Activated CD4-positive, alpha-beta T cell treated with anti-CD3 and anti-CD28 coated beads, Interleukin-2, amount 10 ng/mL, durations not matched to agents 7 days and 5 days (primary cell): Measurements from ENCODE around the gene ZBTB43. TPM values are rescaled to one million over a fixed set of nuclear protein-coding genes. Genes with fewer than 3 reads are reported as not detected.
"Not testable (repeated sequence)": the region's sequence is repeated elsewhere in the genome, so short reads cannot be mapped to it uniquely, and the experiment has no call there.

ENCODE experiments used
- CTCF ChIA-PET: fragments of 350-600 bp; sonication (Branson Sonifier 250); formaldehyde crosslinking; loops from one replicate; lab custom pipeline; 2021; ENCODE audit warnings: antibody characterized with exemption; lab: Charles Lee
- POLR2A ChIA-PET: fragments of 350-600 bp; sonication (Branson Sonifier 250); formaldehyde crosslinking; loops from one replicate; lab custom pipeline; 2021; ENCODE audit warnings: antibody characterized with exemption; lab: Charles Lee
- DNase-seq: peaks from one replicate; pipeline ENCODE4 v3.0.0-alpha.2; 2020
- H3K27ac Mint-ChIP-seq: one replicate; pipeline ENCODE4 v1.8.0; 2021; ENCODE audit warnings: mild to moderate bottlenecking, moderate library complexity, mixed read lengths
- H3K27me3 Mint-ChIP-seq: one replicate; pipeline ENCODE4 v1.8.0; 2021; ENCODE audit warnings: mixed read lengths
- H3K36me3 Mint-ChIP-seq: one replicate; pipeline ENCODE4 v1.8.0; 2021; ENCODE audit warnings: low read depth, mixed read lengths
- H3K4me1 Mint-ChIP-seq: one replicate; pipeline ENCODE4 v1.8.0; 2021; ENCODE audit warnings: mixed read lengths
- H3K4me3 Mint-ChIP-seq: one replicate; pipeline ENCODE4 v1.8.0; 2021; ENCODE audit warnings: mild to moderate bottlenecking, moderate library complexity, mixed read lengths
- H3K9me3 Mint-ChIP-seq: one replicate; pipeline ENCODE4 v1.8.0; 2021; ENCODE audit warnings: mixed read lengths
- total RNA-seq, 2 experiments: library from RNA; stranded (reverse); gene quantifications; one replicate each; pipeline ENCODE4 v1.2.3, GENCODE V29; 2021

ZBTB43 gene
- total RNA-seq, 2 experiments from 2014 or later = 17.0 to 21.0 TPM

DNA sequence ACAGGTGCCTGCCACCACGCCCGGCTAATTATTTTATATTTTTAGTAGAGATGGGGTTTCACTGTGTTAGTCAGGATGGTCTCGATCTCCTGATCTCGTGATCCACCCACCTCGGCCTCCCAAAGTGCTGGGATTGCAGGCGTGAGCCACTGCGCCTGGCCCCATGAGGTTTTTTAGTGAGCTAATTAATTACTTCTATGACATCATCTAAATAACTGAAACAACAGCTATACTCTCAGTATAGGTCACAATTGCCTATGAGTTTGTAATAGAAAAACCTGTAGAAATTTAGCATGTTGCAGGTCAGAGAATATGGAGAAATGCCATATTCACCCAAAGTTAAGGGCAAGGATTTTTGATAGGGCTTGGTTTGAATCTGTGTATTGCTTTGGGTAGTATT lies 12.8 kb downstream of the ZBTB43 start:
- not testable (repeated sequence) for H3K27me3 Mint-ChIP-seq
- CTCF ChIA-PET = interaction anchor here (1.9 kb wide), 1 partner anchor 13 kb away, joined by 4 read pairs; no protein-coding TSS in a partner anchor

DNA sequence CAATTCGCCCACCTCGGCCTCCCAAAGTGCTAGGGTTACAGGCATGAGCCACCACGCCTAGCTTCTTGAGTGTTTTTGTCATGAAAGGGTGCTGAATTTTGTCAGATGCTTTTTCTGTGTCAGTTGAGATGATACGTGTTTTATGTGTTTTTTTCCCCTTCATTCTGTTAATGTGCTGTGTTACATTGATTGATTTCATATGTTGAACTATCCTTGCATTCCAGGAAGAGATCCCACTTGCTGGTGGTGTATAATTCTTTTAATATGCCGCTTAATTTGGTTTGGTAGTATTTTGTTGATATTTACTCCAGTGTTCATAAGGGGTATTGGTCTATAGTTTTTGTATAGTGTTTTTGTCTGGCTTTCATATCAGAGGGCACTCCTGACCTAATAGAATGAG lies 13.6 kb downstream of the ZBTB43 start:
- ChIA-PET CTCF (no interaction called here), POLR2A (no interaction called here)
- Mint-ChIP-seq H3K27me3 (no peaks in the 10 kb centered on the region), H3K4me3 (no peak overlapping the region), H3K9me3 (peaks cover 36% of the 10 kb centered on the region), H3K36me3 (peaks cover 86% of the 10 kb centered on the region), H3K4me1 (peaks cover 23% of the 10 kb centered on the region), H3K27ac (no peak overlapping the region)
- no peak for DNase-seq

More for the DNA sequence above, 12.8 kb downstream of the ZBTB43 start:
- POLR2A ChIA-PET, DNase-seq, H3K27ac Mint-ChIP-seq, H3K4me3 Mint-ChIP-seq: not testable (repeated sequence)
- Mint-ChIP-seq H3K4me1 (peaks cover 26% of the 10 kb centered on the region), H3K36me3 (peaks cover 89% of the 10 kb centered on the region), H3K9me3 (peaks cover 38% of the 10 kb centered on the region)

DNA sequence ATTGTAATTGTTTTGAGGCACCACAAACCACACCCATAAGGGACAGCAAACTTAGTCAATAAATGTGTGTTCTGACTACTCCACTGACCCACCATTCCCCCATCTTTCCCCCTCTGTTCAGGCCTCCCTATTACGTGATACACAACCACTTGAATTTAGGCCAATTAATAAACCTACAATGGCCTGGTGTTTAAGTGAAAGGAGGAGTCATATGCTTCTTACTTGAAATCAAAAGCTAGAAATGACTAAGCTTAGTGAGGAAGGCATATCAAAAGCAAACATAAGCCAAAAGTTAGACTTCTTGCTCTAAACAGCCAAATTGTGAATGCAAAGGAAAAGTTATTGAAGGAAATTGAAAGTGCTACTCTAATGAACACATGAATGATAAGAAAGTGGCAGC lies 14.6 kb downstream of the ZBTB43 start:
- Mint-ChIP-seq H3K4me1 (peaks cover 26% of the 10 kb centered on the region), H3K36me3 (peaks cover 78% of the 10 kb centered on the region), H3K27me3 (no peaks in the 10 kb centered on the region), H3K27ac (peak overlapping the region; percentile 54), H3K9me3 (peaks cover 32% of the 10 kb centered on the region), H3K4me3 (no peak overlapping the region)
- POLR2A ChIA-PET = interaction anchor here (0.6 to 0.7 kb wide), 2 partner anchors 16 to 677 kb away, joined by 3 read pairs; no protein-coding TSS in a partner anchor
- CTCF ChIA-PET = interaction anchor here (0.5 to 1.8 kb wide), 3 partner anchors 12 to 59 kb away, joined by 6 to 7 read pairs (median 7); no protein-coding TSS in a partner anchor
- no peak for DNase-seq

DNA sequence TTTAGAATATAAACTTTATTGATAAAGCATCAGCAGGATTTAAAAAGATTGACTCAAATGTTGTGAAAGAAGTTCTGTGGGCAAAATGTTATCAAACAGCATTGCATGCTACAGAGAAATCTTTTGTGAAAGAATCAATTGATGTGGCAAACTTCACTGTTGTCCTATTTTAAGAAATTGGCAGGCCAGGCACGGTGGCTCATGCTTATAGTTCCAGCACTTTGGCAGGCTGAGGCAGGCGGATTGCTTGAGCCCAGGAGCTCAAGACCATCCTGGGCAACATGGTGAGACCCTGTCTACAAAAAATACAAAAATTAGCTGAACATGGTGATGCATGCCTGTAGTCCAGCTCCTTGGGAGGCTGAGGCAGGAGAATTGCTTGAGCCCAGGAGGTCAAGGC lies 17.4 kb downstream of the ZBTB43 start:
- CTCF ChIA-PET = interaction anchor here (0.7 kb wide), 1 partner anchor 30 kb away, joined by 3 read pairs; no protein-coding TSS in a partner anchor
- peaks cover 68% of the 10 kb centered on the region for H3K36me3 Mint-ChIP-seq
- POLR2A ChIA-PET = no interaction called here

DNA sequence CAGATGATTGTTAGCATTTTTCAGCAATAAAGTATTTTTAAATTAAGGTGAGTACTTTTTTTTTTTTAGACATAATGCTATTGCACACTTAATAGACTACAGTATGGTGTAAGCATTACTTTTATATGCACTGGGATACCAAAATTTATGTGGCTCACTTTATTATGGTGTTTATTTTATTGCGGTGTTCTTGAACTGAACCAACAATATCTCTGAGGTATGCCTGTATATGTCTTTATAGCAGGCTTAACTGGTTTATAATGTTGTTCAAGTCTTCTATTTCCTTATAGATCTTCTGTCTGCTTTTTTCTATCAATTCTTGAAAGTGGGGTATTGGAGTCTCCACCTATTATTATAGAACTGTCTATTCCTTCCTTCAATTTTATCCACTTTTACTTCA lies 18.0 kb downstream of the ZBTB43 start:
- Mint-ChIP-seq H3K4me3 (no peak overlapping the region), H3K9me3 (peaks cover 17% of the 10 kb centered on the region), H3K4me1 (peaks cover 24% of the 10 kb centered on the region), H3K36me3 (peaks cover 64% of the 10 kb centered on the region), H3K27me3 (no peaks in the 10 kb centered on the region), H3K27ac (no peak overlapping the region)
- CTCF ChIA-PET = no interaction called here
- no peak for DNase-seq
- POLR2A ChIA-PET = no interaction called here

More for the DNA sequence above, 17.4 kb downstream of the ZBTB43 start:
- DNase-seq = no peak
- no peak overlapping the region for H3K4me3 Mint-ChIP-seq
- H3K27ac Mint-ChIP-seq = no peak overlapping the region
- H3K4me1 Mint-ChIP-seq = peaks cover 24% of the 10 kb centered on the region
- no peaks in the 10 kb centered on the region for H3K27me3 Mint-ChIP-seq
- H3K9me3 Mint-ChIP-seq = peaks cover 17% of the 10 kb centered on the region

DNA sequence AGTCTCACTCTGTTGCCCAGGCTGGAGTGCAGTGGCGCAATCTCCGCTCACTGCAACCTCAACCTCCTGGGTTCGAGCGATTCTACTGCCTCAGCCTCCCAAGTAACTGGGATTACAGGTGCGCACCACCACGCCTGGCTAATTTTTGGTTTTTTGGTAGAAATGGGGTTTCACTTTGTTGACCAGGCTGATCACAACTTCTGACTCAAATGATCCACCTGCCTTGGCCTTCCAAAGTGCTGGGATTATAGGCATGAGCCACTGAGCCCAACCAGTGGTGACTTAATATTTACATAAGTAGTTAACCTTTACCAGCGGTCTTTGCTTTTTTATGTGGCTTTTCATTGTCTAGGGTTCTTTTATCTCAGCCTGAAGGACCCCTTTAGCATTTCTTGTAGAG lies 19.2 kb downstream of the ZBTB43 start:
- H3K27me3 Mint-ChIP-seq, H3K9me3 Mint-ChIP-seq, CTCF ChIA-PET, DNase-seq, H3K27ac Mint-ChIP-seq, H3K4me3 Mint-ChIP-seq, POLR2A ChIA-PET: not testable (repeated sequence)
- H3K36me3 Mint-ChIP-seq = peaks cover 52% of the 10 kb centered on the region
- peaks cover 24% of the 10 kb centered on the region for H3K4me1 Mint-ChIP-seq

DNA sequence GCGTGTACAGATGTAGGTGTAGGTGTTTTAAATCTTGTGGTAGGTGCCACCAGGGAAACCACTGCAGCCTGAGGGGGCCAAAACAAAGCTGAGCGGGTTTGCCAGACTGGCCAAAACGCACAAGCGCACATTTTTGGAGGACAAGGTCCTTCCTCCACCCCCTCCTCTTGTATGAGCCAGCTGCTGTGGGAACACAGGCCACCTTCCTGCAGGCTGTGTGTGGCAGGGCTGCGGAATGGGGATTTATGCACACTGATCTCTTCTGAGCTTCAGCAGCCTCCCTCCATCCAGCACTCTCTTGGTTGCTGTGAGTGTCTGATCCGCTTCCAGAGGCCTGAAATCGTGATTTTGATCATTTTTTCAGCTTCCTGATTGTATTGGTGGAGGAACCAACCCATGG lies 22.4 kb downstream of the ZBTB43 start:
- Mint-ChIP-seq H3K9me3 (no peaks in the 10 kb centered on the region), H3K27ac (no peak overlapping the region), H3K27me3 (no peaks in the 10 kb centered on the region), H3K4me1 (peaks cover 28% of the 10 kb centered on the region), H3K36me3 (peaks cover 34% of the 10 kb centered on the region), H3K4me3 (no peak overlapping the region)
- no peak for DNase-seq
- POLR2A ChIA-PET = no interaction called here
- CTCF ChIA-PET = no interaction called here

DNA sequence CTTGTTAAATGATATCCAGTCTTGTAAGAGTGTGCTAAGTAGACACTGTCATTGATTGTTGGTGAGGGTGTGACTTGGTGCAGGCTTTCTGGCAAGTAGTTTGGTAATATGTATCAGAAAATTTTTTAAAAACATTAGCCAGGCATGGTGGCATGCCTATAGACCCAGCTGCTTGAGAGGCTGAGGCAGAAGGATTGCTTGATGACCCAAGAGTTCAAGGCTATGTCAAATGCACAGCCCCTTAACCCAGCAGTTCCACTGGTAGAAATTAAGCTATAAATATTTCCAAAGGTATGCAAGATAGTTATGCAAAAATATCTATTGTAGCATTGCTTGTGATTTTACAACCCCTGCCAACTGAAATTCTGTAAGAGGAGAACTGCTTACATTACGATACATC lies 24.2 kb downstream of the ZBTB43 start:
- H3K4me3 Mint-ChIP-seq = no peak overlapping the region
- ChIA-PET CTCF (interaction anchor here (0.6 to 1.3 kb wide), 4 partner anchors 10 to 126 kb away, joined by 3 to 4 read pairs (median 4); no protein-coding TSS in a partner anchor), POLR2A (no interaction called here)
- H3K4me1 Mint-ChIP-seq = peaks cover 29% of the 10 kb centered on the region
- DNase-seq = no peak
- H3K36me3 Mint-ChIP-seq = peaks cover 42% of the 10 kb centered on the region
- H3K9me3 Mint-ChIP-seq = no peaks in the 10 kb centered on the region
- H3K27me3 Mint-ChIP-seq = no peaks in the 10 kb centered on the region
- H3K27ac Mint-ChIP-seq = no peak overlapping the region

DNA sequence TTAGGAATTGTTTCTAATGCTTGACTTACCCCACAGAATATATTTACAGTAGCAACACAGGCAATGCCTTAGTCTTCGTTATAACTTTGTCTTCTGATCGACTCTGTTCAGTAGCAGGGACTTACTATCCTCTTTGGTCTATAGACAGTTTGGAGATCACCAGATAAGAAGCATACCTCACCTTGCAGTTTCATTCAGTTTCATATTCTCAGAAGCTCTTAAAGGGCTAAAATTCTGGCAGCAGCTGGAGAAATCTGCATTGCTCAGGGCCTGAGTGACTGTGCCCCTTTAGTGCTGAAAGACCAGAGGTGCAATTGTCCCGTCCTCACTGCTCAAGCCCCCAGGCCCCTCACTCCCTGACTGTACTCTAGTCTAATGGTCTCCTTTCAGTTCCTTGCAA lies 26.0 kb downstream of the ZBTB43 start:
- Mint-ChIP-seq H3K36me3 (peaks cover 45% of the 10 kb centered on the region), H3K4me3 (no peak overlapping the region), H3K4me1 (peaks cover 32% of the 10 kb centered on the region), H3K27me3 (no peaks in the 10 kb centered on the region), H3K27ac (peak overlapping the region; percentile 84), H3K9me3 (no peaks in the 10 kb centered on the region)
- CTCF ChIA-PET = interaction anchor here (1.0 to 2.4 kb wide), 5 partner anchors 9 to 56 kb away, joined by 3 to 7 read pairs (median 4); no protein-coding TSS in a partner anchor
- peak; percentile 14 for DNase-seq
- POLR2A ChIA-PET = no interaction called here

DNA sequence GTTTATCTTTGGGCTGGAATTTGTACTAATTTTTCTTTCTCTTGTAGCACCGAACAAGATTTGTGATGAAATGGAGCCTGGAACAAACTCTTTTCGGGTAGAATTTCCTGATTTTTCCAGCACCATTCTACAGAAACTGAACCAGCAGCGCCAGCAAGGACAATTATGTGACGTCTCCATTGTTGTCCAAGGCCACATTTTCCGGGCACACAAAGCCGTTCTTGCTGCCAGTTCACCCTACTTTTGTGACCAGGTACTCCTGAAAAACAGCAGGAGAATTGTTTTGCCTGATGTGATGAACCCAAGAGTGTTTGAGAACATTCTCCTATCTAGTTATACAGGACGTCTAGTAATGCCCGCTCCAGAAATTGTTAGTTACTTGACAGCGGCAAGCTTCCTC lies 27.6 kb downstream of the ZBTB43 start:
- ChIA-PET CTCF (interaction anchor here (2.0 to 2.4 kb wide), 2 partner anchors 13 to 26 kb away, joined by 5 to 7 read pairs; no protein-coding TSS in a partner anchor), POLR2A (no interaction called here)
- DNase-seq = no peak
- Mint-ChIP-seq H3K27ac (no peak overlapping the region), H3K4me1 (peaks cover 37% of the 10 kb centered on the region), H3K4me3 (no peak overlapping the region), H3K36me3 (peaks cover 46% of the 10 kb centered on the region), H3K9me3 (no peaks in the 10 kb centered on the region), H3K27me3 (no peaks in the 10 kb centered on the region)

DNA sequence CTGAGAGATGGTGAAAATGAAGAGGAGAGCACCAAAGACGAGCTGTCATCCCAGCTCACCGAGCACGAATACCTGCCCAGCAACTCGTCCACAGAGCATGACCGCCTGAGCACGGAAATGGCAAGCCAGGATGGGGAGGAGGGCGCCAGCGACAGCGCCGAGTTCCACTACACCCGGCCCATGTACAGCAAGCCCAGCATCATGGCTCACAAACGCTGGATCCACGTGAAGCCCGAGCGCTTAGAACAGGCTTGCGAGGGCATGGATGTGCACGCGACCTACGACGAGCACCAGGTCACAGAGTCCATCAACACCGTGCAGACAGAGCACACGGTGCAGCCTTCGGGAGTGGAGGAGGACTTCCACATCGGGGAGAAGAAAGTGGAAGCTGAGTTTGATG lies 28.2 kb downstream of the ZBTB43 start:
- POLR2A ChIA-PET = no interaction called here
- H3K27ac Mint-ChIP-seq = no peak overlapping the region
- CTCF ChIA-PET = interaction anchor here (2.0 kb wide), 1 partner anchor 27 kb away, joined by 5 read pairs; no protein-coding TSS in a partner anchor
- H3K9me3 Mint-ChIP-seq = no peaks in the 10 kb centered on the region
- no peak overlapping the region for H3K4me3 Mint-ChIP-seq
- peaks cover 40% of the 10 kb centered on the region for H3K4me1 Mint-ChIP-seq
- no peak for DNase-seq
- no peaks in the 10 kb centered on the region for H3K27me3 Mint-ChIP-seq
- H3K36me3 Mint-ChIP-seq = peaks cover 50% of the 10 kb centered on the region

DNA sequence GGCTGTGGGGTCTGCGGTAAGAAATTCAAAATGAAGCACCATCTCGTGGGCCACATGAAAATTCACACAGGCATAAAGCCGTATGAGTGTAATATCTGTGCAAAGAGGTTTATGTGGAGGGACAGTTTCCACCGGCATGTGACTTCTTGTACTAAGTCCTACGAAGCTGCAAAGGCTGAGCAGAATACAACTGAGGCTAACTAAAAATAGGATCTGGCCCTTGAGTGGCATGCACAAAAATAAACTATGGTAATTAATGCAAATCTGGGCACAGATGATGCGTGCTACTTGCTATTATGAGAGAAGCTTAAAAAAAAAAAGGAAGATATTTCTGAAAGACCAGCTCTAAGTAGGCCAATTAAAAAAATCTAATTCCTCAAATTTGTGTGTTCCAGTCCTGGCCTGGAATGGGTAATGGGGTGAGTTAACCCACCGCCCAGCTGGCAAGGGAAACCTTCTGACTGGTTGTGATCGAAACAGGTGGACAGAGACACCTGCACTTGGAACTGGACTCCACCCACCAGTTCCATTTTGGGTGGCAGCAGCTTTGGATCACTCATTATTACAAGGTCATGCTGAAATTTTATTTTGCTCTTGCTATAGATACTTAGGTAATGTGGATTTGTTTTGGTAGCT lies 29.0 kb downstream of the ZBTB43 start:
- Mint-ChIP-seq H3K9me3 (no peaks in the 10 kb centered on the region), H3K4me3 (no peak overlapping the region), H3K27me3 (no peaks in the 10 kb centered on the region), H3K27ac (no peak overlapping the region), H3K4me1 (peaks cover 41% of the 10 kb centered on the region), H3K36me3 (peaks cover 50% of the 10 kb centered on the region)
- no peak for DNase-seq
- CTCF ChIA-PET = interaction anchor here (0.6 to 2.0 kb wide), 2 partner anchors 28 to 469 kb away, joined by 3 to 5 read pairs; no protein-coding TSS in a partner anchor
- POLR2A ChIA-PET = no interaction called here

DNA sequence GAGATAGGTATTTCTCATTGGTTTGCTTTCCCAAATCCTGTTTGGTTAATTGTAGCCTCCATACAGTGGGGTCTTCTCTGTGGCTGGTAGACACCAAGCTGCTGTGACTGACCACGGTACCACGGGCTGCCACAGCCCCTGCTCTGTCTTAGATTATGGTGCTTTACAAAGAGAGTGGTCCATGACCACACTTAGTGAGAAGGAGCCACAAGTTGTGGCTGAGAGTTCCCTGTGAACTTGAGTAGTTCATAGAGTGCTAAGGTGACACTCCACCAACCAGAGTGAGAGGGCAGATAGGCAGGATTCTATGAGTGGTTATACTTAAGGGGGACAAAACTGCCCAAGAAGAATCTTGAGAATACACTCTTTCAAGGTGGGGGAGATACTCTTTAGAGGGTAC lies 29.8 kb downstream of the ZBTB43 start:
- no peak overlapping the region for H3K27ac Mint-ChIP-seq
- H3K4me1 Mint-ChIP-seq = peaks cover 41% of the 10 kb centered on the region
- H3K27me3 Mint-ChIP-seq = no peaks in the 10 kb centered on the region
- CTCF ChIA-PET = interaction anchor here (0.6 to 1.9 kb wide), 2 partner anchors 23 to 28 kb away, joined by 3 to 4 read pairs; no protein-coding TSS in a partner anchor
- no peak overlapping the region for H3K4me3 Mint-ChIP-seq
- DNase-seq = no peak
- no peaks in the 10 kb centered on the region for H3K9me3 Mint-ChIP-seq
- POLR2A ChIA-PET = no interaction called here
- peaks cover 52% of the 10 kb centered on the region for H3K36me3 Mint-ChIP-seq
